ENCODE data around the gene ADSS1.

ADSS1 gene

GRCh38 chr14:104723651-104724406 lies at the start of gene ADSS1:
TSS of gene ADSS1 (plus strand) at chr14:104724229. CDS start at chr14:104724271, 42 bp downstream.
- peak; percentile 40 for DNase-seq

DNA sequence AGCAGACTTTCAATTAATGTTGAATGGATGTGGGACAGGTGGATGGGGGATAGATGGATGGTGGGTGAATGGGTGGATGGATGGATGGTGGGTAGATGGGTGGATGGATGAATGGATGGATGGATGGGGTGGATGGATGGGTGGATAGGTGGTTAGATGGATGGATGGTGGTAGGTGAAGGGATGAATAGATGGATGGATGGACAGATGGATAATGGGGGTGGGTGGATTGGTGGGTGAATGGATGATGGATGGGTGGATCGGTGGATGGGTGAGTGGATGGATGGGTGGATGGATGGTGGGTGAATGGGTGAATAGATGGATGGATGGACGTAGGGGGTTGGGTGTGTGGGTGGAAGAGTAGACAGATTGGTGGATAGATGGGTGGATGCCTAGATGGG lies 48.6 kb upstream of the ADSS1 start:
- no peak for DNase-seq

- DNase-seq, result no peak
Observed at GRCh38 chr14:104676130-104676693, 47.8 kb upstream of the ADSS1 start.

DNA sequence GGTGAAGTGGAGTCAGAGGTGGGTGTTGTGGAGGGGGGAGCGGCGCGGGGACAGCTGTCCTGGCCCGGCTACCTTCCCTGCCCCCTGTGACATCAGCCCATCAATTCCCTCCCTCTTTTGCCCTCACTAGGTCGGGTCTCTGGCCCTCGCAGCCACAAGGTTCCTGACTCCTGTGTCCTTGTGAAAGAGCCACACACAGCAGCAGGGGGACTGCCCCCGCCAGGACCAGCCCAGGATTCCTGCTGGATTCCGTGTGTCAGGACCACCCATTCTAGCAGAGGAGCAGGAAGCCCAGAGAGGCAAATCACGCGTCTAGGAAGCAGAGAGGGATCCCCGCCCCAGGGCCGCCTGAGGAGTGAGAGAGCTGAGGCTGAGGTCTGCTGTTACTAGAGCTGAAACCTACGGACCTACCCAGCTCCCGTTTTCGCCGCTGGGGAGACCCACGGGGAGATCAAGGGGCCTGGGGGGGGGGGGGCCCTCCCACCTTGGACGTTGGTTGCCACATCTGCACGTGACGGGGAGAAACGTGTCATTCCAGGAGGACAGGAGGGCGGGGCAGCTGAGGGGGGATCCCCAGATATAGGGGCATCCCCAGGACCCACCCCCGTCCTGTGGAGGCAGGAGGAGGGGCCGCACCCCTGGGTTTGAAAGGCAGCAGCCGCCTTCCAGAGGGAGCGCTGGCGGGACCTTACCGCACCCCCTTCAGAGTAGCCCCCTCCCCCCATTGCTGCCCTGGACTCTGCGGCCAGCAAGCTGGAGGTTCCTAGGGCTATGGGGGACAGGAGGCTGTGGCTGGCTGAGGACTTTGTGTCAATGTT lies 47.1 kb upstream of the ADSS1 start:
- DNase-seq, result no peak

DNA sequence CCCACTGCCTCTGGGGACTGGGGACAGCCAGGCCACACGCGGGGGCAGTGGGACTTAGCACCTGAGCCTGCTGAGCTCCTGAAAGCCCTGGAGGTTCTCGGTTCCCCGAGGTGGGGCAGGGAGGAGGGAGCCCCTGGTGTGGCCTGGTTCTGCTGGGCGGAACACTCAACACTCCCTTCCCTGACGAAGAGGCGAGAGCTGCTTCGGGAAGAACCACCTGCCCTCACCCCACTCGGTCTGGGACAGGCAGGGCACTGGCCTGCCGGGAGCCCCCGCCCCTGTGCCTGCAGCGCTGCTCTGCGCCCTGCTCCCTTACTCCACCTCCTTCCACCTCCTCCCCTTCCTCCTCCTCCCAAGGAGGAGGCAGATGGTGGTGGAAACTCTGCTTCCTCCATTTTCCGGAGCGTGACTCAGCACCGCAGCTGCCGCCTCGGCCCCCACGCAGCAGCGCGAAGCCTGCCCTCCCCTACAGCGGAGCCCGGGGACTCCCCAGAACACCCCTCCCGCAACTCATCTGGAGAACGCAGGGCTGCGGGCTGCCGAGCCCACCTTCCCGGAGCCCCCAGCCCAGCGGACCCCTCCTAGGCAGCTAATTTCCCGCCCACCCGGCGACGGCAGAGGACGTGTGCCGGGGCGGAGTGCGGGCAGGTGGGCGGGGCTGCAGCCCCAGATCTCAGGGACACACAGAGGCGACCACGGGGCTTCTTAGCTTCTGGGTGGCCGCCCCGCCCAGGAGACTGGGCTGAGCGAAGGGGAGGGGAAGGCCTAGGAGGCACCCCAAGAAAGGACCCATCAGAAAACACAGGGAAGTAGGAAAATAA lies 46.3 kb upstream of the ADSS1 start:
- DNase-seq, result peak; percentile 74

GRCh38 chr14:104678346-104678745 lies 45.7 kb upstream of the ADSS1 start:
- DNase-seq, result no peak

DNA sequence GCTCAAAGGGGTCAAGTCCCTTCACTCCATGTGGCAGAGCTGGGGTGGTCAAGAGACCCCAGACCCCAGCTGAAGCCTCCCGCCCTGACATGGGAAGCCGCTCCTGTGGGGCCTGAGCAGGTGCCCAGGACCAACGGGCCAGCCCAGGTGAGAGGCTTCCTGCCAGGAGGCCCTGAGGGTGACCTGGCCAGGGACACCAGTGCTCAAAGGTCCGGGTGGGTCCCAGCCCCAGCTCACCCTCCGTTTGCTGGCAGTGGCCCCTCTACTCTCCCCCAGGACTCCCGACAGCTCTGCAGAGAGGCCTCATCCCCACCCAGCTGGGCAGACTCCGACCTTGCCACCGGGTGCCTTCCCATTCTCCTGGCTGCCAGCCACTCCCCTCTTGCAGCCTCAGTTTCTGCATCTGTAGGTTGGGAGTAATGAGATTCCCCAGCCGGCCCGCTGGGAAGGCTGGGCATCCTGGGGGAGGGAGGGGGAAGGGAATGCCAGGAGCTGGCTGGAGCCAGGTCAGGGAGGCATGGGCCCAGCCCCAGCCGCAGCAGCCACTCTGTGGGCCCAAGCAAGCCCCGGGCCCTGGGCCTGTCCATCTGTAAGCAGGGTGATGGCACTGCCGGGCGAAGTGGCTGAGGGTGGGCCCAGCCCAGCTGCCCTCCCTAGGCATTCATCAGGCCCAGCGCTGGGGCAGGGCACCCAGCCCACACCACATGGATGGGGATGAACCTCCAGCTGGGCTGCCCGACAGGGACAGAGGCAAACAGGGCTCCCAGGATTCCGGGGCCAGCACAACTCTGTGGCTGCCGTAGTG lies 44.9 kb upstream of the ADSS1 start:
- DNase-seq, result no peak

DNA sequence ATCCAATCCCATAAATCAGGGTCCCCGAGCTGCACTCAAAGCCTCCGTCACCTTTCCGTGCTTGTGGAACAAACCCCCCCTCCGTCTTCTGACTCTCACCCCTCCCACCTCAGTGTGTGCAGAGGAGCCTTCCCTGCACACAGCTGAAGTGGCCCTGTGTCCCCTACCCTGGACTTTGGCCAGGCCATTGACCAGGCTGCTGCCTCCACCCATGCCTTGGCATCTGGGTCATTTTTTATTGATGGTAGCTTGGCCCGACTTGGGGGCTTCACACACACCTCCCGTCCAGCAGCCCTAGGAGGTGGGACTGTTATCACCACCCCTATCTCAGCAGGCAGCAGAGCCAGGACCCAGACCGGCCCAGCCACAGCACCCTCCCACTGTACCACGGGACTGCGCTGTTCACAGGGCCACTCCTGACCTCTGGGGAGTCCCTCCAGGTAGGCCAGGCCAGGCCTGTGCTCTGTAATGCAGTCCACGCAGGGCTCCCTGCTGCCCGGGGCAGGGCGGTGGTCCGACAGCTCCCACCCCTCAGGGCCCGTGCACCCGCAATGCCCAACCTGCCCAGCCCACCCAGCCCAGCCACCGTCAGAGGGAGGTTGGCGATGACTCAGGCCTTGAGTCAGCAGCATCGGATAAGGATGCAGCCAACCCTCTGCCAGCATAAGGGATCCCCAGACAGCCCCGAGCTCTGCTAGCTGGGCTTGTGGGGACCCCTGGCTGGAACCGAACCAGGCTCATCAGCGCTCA lies 43.8 kb upstream of the ADSS1 start:
- DNase-seq, result no peak

DNA sequence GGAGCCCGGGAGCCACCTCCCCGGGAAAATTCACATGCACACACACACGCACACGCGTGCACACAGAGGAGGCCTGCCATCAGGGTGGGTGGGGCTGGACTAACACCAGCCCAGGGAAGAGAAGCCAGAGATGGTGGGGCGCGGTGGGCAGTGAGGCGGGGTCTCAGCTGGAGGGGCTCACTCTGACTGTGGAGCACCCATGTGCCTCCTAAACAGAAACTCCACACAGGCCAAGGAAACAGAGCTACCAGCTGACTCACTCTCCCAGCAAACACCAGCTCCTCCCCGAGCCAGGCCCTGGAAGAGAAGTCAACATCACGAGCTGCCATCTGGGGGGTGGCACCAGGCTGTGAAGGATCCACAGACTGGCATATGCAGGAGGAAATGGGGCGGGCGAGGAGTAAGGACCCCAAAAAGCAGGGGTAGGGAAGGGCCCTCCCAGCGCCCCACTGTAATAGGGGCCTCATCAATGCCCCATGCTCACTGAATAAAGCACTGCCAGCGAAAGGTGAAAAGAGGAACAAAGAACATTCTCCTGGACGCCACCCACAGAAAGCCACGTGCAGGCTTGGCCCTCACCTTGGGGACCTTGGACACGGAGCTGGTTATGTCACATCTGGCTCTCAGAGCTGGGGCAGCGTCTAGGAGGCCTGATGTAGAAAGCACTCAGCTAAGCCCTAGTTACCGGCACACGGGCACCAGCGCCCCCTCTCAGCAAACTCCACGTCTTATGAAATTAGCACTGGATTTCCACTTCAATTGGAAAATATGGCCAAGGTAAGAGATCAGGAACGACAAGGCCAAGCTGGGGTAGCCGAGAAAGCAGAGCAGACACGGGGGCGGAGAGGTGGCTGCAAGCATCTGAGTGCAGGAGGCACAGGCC lies 43.0 kb upstream of the ADSS1 start:
- DNase-seq, result no peak

DNA sequence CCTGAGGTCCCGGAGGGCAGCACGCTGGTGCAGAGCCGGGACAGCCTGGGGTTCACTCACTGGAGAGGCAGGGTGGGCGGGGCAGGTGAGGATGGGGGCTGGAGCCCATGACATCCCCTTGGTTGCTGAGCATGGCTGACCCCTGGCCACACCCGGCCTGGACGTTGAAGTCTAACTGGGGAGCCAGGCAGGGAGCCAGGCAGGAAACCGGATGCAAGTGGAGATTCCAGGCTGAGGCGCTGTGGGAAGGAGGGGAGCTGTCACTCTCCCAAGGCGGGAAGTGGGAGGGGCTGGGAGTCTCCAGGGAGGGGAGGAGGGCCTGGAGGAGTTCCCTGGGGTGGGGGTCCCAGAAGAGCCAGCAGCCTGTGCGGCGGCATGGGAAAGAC lies 42.3 kb upstream of the ADSS1 start:
- no peak for DNase-seq

GRCh38 chr14:104682107-104682593 lies 41.9 kb upstream of the ADSS1 start:
- no peak for DNase-seq

DNA sequence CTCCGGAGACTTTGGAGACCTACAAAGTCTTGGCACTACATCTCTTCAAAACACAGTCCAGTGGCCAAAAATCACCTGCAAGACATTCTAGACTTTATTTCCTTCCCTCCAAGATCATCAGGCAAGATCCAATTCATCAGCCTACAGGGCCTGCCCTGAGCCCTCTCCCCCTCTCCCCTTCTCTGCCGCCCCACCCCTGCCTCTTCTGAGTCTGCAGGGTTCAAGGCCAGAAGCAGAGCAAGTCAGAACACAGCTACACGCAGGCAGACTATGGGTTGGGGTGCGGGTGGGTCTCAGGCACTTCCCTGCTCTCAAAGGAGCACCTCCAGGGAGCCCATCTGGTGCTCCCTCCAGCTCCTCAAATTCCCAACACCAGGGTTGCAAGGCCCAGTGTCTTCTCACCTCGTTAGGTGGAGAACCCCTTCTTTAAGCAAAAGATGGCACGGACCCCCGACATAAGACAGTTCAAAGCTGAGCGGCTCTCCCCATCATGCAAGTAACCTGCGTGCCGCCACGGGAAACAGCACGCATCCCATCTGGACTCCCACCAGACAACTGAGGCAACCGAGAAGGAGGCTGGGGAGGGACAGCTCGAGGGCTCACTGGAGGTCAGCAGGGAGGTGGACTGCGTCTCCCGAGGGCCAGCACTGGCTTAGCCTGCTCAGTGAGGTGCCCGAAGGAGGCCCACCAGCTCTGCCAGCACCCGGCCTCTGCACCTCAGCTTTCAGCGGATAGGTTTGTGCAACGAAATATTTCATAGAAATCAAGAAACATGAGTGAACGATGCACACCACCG lies 40.2 kb upstream of the ADSS1 start:
- DNase-seq, result no peak

- DNase-seq, result no peak
Observed at GRCh38 chr14:104684449-104684821, 39.6 kb upstream of the ADSS1 start.

GRCh38 chr14:104685216-104685997 lies 38.6 kb upstream of the ADSS1 start:
- no peak for DNase-seq

GRCh38 chr14:104685998-104686610 lies 37.9 kb upstream of the ADSS1 start:
- no peak for DNase-seq

DNA sequence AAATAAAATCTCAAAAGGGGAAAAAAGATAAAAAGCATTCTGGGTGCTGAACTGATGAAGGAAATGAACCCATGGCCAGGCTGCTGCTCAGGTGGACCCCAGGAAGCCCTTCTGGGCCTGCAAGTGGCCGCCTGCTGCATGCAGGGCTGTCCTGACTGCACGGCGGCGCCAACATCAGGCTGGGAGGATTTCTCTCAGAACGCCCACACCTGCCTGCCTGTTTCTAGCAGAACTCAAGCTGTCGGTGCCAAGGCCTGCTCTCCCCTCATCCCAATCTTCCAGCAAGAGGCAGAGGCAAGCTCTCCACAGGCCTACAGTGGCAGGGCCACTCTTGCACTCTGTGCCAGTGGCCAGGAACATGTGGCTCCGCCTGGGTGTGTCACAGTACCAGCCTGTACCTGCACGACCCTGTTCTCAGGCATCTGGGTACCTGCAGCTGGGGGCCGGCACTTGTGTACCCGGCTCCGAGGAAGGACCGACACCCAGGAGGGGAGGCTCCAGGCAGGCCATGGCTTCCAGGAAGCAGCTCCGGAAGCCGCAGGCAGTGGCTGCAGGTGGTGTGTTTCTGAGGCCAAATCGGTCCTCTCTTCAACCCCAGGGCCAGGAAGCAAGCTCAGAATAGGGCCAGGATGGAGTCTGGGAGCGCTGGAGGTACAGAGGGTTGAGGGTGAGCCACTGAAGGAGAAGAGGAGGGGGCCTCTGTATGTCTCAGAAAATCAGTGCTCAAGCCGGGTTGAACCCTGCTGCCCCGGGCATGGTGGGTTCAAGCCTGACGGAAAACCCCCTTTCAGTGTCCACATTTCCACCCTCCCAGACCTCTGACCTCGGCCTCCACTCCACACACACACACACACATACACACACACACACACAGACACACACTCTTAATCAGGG lies 37.2 kb upstream of the ADSS1 start:
- DNase-seq, result no peak
